Nephron progenitor cell (in vitro differentiated cells): ENCODE results near the gene POLR2H.

ENCODE experiments used
- DNase-seq: peaks from one replicate; pipeline ENCODE4 v3.0.0; 2021
- H3K27ac Mint-ChIP-seq: 2 replicates; pipeline ENCODE4 v1.8.0; 2021; ENCODE audit warnings: mild to moderate bottlenecking, moderate library complexity, mixed read lengths
- H3K27me3 Mint-ChIP-seq: 2 replicates; pipeline ENCODE4 v1.8.0; 2021; ENCODE audit warnings: mild to moderate bottlenecking, low read depth, mixed read lengths; ENCODE audit not compliant: poor library complexity
- H3K36me3 Mint-ChIP-seq: 2 replicates; pipeline ENCODE4 v1.8.0; 2021; ENCODE audit warnings: low read depth, mixed read lengths
- H3K4me1 Mint-ChIP-seq: 2 replicates; pipeline ENCODE4 v1.8.0; 2021; ENCODE audit warnings: mixed read lengths
- H3K4me3 Mint-ChIP-seq: 2 replicates; pipeline ENCODE4 v1.8.0; 2021; ENCODE audit warnings: mild to moderate bottlenecking, moderate library complexity, mixed read lengths
- H3K9me3 Mint-ChIP-seq: 2 replicates; pipeline ENCODE4 v1.8.0; 2021; ENCODE audit warnings: mild to moderate bottlenecking, moderate library complexity, mixed read lengths
- CTCF ChIP-seq: fragments of 200-600 bp; sonication (generic); IDR thresholded peaks from 2 replicates; pipeline ENCODE4 v1.5.0; 2021; ENCODE audit warnings: antibody characterized with exemption

The POLR2H gene

GRCh38 chr3:184333700-184334099 is 27.8 kb upstream of the POLR2H start:
- Mint-ChIP-seq H3K36me3 (peaks cover 53% of the 10 kb centered on the region), H3K4me1 (peaks cover 28% of the 10 kb centered on the region), H3K9me3 (no peaks in the 10 kb centered on the region), H3K27ac (peak overlapping the region; percentile 40), H3K4me3 (no peak overlapping the region), H3K27me3 (peaks cover 4% of the 10 kb centered on the region)
- no peak for DNase-seq
- no peak for TF ChIP-seq CTCF

- Mint-ChIP-seq H3K4me1 (peaks cover 35% of the 10 kb centered on the region), H3K9me3 (no peaks in the 10 kb centered on the region), H3K36me3 (peaks cover 44% of the 10 kb centered on the region), H3K27ac (peak overlapping the region; percentile 40), H3K27me3 (peaks cover 7% of the 10 kb centered on the region), H3K4me3 (peak overlapping the region; percentile 62)
- DNase-seq: no peak
- TF ChIP-seq CTCF: no peak
These were observed 26.9 kb upstream of the POLR2H start for GRCh38 chr3:184334470-184335158.

GRCh38 chr3:184335291-184335660 is 26.2 kb upstream of the POLR2H start:
- Mint-ChIP-seq H3K4me1 (peaks cover 35% of the 10 kb centered on the region), H3K4me3 (peak overlapping the region; percentile 91), H3K27ac (peak overlapping the region; percentile 97), H3K27me3 (peaks cover 7% of the 10 kb centered on the region), H3K36me3 (peaks cover 38% of the 10 kb centered on the region), H3K9me3 (no peaks in the 10 kb centered on the region)
- TF ChIP-seq CTCF: no peak
- no peak for DNase-seq

GRCh38 chr3:184335661-184336546 is 25.6 kb upstream of the POLR2H start:
- TF ChIP-seq CTCF: no peak

GRCh38 chr3:184336547-184337398 is 24.7 kb upstream of the POLR2H start:
- H3K4me1 Mint-ChIP-seq: peaks cover 35% of the 10 kb centered on the region
- no peak for TF ChIP-seq CTCF
- H3K9me3 Mint-ChIP-seq: no peaks in the 10 kb centered on the region
- H3K4me3 Mint-ChIP-seq: peak overlapping the region; percentile 91
- peaks cover 25% of the 10 kb centered on the region for H3K36me3 Mint-ChIP-seq
- H3K27me3 Mint-ChIP-seq: peaks cover 7% of the 10 kb centered on the region
- H3K27ac Mint-ChIP-seq: peak overlapping the region; percentile 95
- no peak for DNase-seq

More at GRCh38 chr3:184335661-184336546, 25.6 kb upstream of the POLR2H start:
- peaks cover 34% of the 10 kb centered on the region for H3K36me3 Mint-ChIP-seq
- H3K27ac Mint-ChIP-seq: peak overlapping the region; percentile 97
- DNase-seq: peak; percentile 95
- peaks cover 7% of the 10 kb centered on the region for H3K27me3 Mint-ChIP-seq
- peaks cover 35% of the 10 kb centered on the region for H3K4me1 Mint-ChIP-seq
- H3K9me3 Mint-ChIP-seq: no peaks in the 10 kb centered on the region
- H3K4me3 Mint-ChIP-seq: peak overlapping the region; percentile 91
